HG03135 (cell line): ENCODE measurements around the gene ACSL6.

Experiments
- ATAC-seq: cut with Tn5 transposase; IDR thresholded peaks from one replicate; pipeline ENCODE4 v1.9.1; 2021; ENCODE audit warnings: mild to moderate bottlenecking, moderate library complexity; ENCODE audit not compliant: unreplicated experiment

Gene ACSL6

DNA sequence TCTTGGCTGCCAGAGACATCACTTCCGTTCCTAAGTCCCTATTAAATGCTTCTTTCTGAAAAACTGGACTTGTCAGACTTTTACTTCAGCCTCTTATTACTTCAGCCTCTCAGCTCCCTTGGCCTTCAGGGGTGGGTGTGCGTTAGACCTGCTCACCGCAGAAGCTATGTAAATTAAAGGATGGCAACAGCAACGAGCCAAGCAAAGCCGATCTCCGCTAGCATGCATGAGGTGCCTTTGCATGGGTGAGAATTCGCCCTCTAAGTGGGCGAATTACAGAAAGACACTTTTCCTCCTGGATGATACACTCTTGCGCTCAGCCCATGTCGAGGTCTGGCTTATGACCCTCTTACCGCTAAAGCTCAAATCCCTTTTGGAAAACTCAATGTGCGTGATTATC is 38.1 kb upstream of the ACSL6 start:
- no peak for ATAC-seq

- ATAC-seq = no peak
These were observed 37.6 kb upstream of the ACSL6 start for GRCh38 chr5:132049093-132049492.

GRCh38 chr5:132046880-132047299 is 35.4 kb upstream of the ACSL6 start:
- no peak for ATAC-seq

GRCh38 chr5:132044207-132044606 is 32.7 kb upstream of the ACSL6 start:
- no peak for ATAC-seq

- no peak for ATAC-seq
These were observed 25.9 kb upstream of the ACSL6 start for GRCh38 chr5:132037353-132037752.

DNA sequence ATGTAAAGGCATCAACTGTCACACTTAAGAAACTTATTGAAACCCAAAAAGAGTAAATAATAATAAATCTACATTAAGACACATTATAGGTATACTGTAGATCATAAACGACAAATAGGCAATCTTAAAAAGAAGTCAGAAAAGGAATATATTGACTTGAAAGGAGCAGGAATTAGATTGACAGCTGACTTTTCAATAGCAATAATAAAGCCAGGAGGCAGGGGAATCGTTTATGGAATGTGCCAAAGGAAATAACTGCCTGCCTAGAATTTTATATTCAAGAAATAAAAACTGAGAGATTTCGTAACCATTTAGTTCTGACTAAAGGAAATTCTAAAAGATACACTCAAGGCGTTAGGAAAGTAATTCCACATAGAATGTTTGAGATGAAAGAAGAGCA is 21.7 kb upstream of the ACSL6 start:
- ATAC-seq = no peak

GRCh38 chr5:132032196-132032595 is 20.7 kb upstream of the ACSL6 start:
- ATAC-seq = no peak

DNA sequence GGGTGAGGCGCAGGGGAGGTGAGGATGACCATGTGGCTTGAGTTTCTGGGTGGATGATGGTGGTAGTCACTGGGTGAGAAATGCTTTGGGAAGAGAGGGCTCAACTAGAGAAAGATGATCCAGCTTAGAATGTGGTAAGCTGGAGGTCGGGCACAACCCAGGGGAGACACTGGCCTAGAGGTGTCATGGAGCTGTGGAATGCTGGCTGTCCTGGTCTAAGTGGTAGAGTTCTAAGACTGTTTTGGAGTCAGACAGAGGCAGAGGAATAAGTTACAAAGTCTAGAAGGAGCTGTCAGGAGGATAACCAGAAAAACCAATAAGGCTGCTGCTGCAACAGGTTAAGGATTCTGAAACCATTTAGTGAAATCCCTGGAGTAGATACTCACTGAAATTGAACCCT is 19.2 kb upstream of the ACSL6 start:
- ATAC-seq = no peak

GRCh38 chr5:132029609-132030330 is 18.3 kb upstream of the ACSL6 start:
- no peak for ATAC-seq

- no peak for ATAC-seq
These were observed 15.6 kb upstream of the ACSL6 start for GRCh38 chr5:132027027-132027426.

DNA sequence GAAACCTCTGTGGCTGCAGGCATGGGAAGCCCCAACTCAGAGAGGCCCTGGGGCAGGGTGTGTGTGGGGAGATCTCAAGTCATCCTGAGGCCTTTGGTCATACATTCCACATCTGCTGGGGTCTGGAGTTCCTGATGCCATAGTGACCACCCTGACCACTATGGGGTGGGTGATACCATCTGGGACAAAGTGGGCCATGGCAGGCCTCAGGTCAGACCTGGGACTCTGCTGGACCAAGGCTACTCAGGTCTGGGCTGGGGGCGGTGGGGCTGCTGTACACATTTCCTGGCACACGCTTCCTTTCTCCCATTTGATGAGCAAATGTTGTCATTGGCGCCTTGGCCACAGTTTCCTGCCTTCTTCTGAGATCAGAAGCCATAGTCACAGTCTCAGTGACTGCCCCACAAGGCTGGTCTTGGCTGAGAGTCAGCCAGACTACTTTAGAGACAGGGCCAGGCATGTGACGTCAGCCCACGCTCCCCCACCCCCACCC is 15.1 kb upstream of the ACSL6 start:
- no peak for ATAC-seq

- ATAC-seq = no peak
These were observed 14.0 kb upstream of the ACSL6 start for GRCh38 chr5:132025403-132025971.

DNA sequence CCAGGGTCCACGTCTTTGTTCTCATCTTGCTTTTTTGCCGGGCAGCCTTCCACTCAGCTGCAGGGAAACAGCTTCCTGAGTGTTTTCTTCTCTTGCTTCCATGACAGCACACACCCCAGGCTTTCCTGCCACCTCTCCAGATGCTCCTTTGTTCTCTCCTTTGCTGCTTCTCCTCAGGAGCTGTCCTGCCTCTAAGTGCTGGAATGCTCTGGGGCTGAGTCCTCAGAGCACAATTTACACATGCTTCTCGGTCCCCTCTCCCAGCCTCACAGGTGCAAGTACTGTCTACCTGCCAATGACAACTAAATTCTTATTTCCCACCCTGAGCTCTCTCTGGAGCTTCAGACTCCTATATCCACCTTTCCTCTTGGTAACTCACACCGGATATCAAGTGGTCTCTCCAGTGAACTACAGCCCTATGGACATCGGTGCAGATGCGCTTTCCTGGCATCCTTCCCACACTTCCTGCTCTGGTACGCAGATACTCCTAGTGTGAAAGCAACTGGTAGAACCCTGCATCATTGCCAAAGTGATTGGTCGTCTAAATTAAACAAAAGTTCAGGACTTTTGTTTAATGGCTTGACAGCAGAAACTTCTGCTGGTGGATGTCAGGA is 13.4 kb upstream of the ACSL6 start:
- ATAC-seq = no peak

GRCh38 chr5:132024117-132024435 is 12.6 kb upstream of the ACSL6 start:
- no peak for ATAC-seq

DNA sequence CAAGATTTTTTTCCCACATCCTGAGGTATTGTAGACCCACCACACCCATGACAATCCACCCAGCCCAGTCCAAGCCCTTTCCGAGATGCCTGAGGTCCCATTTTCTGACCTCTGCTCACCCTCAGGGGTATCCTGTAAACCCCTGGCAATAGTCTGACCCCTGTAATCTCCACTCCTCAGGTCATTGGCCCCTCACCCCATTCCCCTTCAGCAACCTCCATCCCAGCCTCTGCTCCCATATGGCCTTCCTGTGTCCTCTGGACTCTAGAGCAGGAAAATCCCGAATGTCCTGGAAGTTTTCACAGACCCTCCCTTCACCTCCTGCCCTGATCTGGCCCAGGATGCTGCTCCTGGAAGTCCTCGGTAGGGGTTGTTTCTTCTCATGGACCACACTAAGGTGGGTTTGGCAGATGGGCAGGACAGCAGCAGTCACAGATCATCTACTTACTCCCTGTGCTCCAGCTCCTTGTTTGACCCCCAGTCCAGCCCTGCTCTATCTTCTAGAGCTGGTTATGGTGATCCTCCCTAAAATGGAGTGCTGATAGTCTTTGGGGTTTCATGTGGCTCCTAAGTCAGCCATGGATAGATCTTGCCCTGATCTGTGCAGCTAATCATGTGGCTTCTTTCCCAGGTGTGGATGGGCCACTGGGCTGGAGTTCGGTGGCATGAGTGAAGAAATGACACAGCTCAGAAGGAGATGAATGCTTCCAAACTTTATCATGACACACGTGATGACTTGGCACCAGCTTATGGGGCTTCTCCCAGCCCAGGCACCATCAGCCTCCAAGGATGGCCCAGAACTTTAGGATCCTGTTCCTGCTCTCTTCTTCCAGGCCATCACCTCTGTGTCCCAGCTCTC is 12.0 kb upstream of the ACSL6 start:
- no peak for ATAC-seq

DNA sequence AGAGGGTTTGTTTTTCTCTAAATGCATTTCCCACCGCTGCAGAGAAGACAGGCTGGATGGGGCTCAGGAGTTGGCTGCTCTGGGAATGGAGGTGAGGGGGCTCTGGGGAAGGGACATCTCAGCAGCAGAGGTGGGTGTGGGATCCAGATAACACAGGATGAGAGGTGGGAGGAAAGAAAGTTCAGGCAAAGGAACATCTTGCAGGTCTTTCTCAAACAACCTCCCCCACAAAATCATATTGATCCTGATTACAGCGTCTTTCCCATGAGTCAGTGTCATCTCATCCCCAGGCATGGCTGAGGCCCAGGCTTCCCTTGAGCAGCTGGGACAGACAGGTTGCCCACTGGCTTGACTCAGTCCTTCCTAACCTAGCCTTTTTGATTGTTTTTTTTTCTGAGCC is 11.3 kb upstream of the ACSL6 start:
- no peak for ATAC-seq

GRCh38 chr5:132021654-132022053 is 10.2 kb upstream of the ACSL6 start:
- ATAC-seq = no peak

- ATAC-seq = peak; percentile 11
These were observed 9.3 kb upstream of the ACSL6 start for GRCh38 chr5:132020568-132021339.

GRCh38 chr5:132019857-132020555 is 8.5 kb upstream of the ACSL6 start:
- ATAC-seq = peak; percentile 98

GRCh38 chr5:132019337-132019736 is 7.9 kb upstream of the ACSL6 start:
- ATAC-seq = no peak
